HepG2 (cell line): ENCODE results near the gene C14orf93. TPM values are rescaled to one million over a fixed set of nuclear protein-coding genes. Genes with fewer than 3 reads are reported as not detected.
A peak's percentile ranks its signal among the peaks of the same experiment; 100 is the strongest.

Experiments
- CBX5 ChIP-seq: sonication (generic); formaldehyde crosslinking; IDR thresholded peaks from 2 replicates; pipeline ENCODE4 v1.4.0; 2020; ENCODE audit warnings: missing genetic modification reagents, borderline replicate concordance
- EP300 ChIP-seq, 3 experiments: sonication (generic) in 1 of 3; formaldehyde crosslinking in 1 of 3; IDR thresholded peaks; 2 replicates each; pipeline versions ENCODE4 v1.5.1 to v1.6.1; 2011 to 2020; ENCODE audit warnings: low read depth in 2 of 3, low read length in 2 of 3, borderline replicate concordance in 1 of 3, improper control_type of control experiment in 1 of 3, mild to moderate bottlenecking in 1 of 3, missing genetic modification reagents in 1 of 3, moderate library complexity in 1 of 3
- FOXA3 ChIP-seq: IDR thresholded peaks from 2 replicates; pipeline ENCODE4 v1.6.1; 2016; ENCODE audit warnings: missing genetic modification reagents, missing compliant biosample characterization
- MXD3 ChIP-seq: IDR thresholded peaks from 2 replicates; pipeline ENCODE4 v1.6.1; 2016; ENCODE audit warnings: mild to moderate bottlenecking, missing biosample characterization, missing genetic modification reagents
- RFX5 ChIP-seq: IDR thresholded peaks from 2 replicates; pipeline ENCODE4 v1.6.1; 2011; ENCODE audit warnings: low read depth, low read length, improper control_type of control experiment
- TCF7 ChIP-seq: sonication (generic); IDR thresholded peaks from 2 replicates; pipeline ENCODE4 v1.6.1; 2016; ENCODE audit warnings: antibody characterized with exemption, low read depth
- TOPORS ChIP-seq: sonication (generic); formaldehyde crosslinking; IDR thresholded peaks from 2 replicates; pipeline ENCODE4 v1.8.0; 2023; ENCODE audit warnings: mild to moderate bottlenecking, missing genetic modification reagents
- ZBTB46 ChIP-seq: sonication (generic); formaldehyde crosslinking; IDR thresholded peaks from 2 replicates; pipeline ENCODE4 v1.4.0; 2020; ENCODE audit warnings: mild to moderate bottlenecking, missing genetic modification reagents, borderline replicate concordance
- ZNF432 ChIP-seq: sonication (generic); formaldehyde crosslinking; IDR thresholded peaks from 2 replicates; pipeline ENCODE4 v1.5.0; 2020; ENCODE audit warnings: missing genetic modification reagents, mild to moderate bottlenecking, borderline replicate concordance
- ZNF512B ChIP-seq: sonication (generic); formaldehyde crosslinking; IDR thresholded peaks from 2 replicates; pipeline ENCODE4 v1.5.1; 2020; ENCODE audit warnings: missing genetic modification reagents, mild to moderate bottlenecking, borderline replicate concordance
- polyA plus RNA-seq, 8 experiments: library from polyadenylated mRNA; depleted of rRNA in 3 of 8; stranded (reverse) in 7 of 8; unstranded in 1 of 8; fragments of >200 nt; fragmentation: Illumina TruSeq in 4 of 8; extraction: Trizol in 4 of 8; gene quantifications; 2 replicates each; pipeline versions ENCODE4 v1.2.1 to v1.2.3, GENCODE V29; 2011 to 2016; ENCODE audit warnings: low read depth in 4 of 8, missing spikeins in 1 of 8, mixed read lengths in 1 of 8; ENCODE audit not compliant: insufficient read depth in 1 of 8
- total RNA-seq, 5 experiments: library from RNA; depleted of rRNA; stranded (reverse); fragments of >200 nt; fragmentation: Illumina TruSeq; extraction: Trizol; gene quantifications; 2 replicates each; pipeline ENCODE4 v1.2.3, GENCODE V29; 2016; ENCODE audit warnings: low read depth in 1 of 5
- TF ChIP-seq, protein P1 (sequence below): sonication (generic); formaldehyde crosslinking; conservative IDR thresholded peaks from 2 replicates; pipeline ENCODE4 v1.8.0; 2022; ENCODE audit warnings: mild to moderate bottlenecking, moderate library complexity, missing genetic modification reagents
- TF ChIP-seq, protein P2 (sequence below): sonication (generic); formaldehyde crosslinking; IDR thresholded peaks from 2 replicates; pipeline ENCODE4 v1.4.0; 2020; ENCODE audit warnings: missing genetic modification reagents
- TF ChIP-seq, protein P3 (sequence below): sonication (generic); formaldehyde crosslinking; IDR thresholded peaks from 2 replicates; pipeline ENCODE4 v1.4.0; 2020; ENCODE audit warnings: mild to moderate bottlenecking, missing genetic modification reagents
- TF ChIP-seq, protein P4 (sequence below): sonication (generic); formaldehyde crosslinking; conservative IDR thresholded peaks from 2 replicates; pipeline ENCODE4 v1.5.0; 2020; ENCODE audit warnings: missing genetic modification reagents

Gene C14orf93
- total and polyA plus RNA-seq, 2 of the 13 experiments (the other 11 are each of a cell fraction or from before 2014, with no cell fraction given): 11.4 to 22.5 TPM

GRCh38 chr14:22976620-22977433 lies 33.1 kb downstream of the C14orf93 start (continued):
- TF ChIP-seq, protein P1, sequence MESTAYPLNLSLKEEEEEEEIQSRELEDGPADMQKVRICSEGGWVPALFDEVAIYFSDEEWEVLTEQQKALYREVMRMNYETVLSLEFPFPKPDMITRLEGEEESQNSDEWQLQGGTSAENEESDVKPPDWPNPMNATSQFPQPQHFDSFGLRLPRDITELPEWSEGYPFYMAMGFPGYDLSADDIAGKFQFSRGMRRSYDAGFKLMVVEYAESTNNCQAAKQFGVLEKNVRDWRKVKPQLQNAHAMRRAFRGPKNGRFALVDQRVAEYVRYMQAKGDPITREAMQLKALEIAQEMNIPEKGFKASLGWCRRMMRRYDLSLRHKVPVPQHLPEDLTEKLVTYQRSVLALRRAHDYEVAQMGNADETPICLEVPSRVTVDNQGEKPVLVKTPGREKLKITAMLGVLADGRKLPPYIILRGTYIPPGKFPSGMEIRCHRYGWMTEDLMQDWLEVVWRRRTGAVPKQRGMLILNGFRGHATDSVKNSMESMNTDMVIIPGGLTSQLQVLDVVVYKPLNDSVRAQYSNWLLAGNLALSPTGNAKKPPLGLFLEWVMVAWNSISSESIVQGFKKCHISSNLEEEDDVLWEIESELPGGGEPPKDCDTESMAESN: peak; percentile 92
- TF ChIP-seq, protein P2, sequence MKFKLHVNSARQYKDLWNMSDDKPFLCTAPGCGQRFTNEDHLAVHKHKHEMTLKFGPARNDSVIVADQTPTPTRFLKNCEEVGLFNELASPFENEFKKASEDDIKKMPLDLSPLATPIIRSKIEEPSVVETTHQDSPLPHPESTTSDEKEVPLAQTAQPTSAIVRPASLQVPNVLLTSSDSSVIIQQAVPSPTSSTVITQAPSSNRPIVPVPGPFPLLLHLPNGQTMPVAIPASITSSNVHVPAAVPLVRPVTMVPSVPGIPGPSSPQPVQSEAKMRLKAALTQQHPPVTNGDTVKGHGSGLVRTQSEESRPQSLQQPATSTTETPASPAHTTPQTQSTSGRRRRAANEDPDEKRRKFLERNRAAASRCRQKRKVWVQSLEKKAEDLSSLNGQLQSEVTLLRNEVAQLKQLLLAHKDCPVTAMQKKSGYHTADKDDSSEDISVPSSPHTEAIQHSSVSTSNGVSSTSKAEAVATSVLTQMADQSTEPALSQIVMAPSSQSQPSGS (CRISPR knock-in tag): peak; percentile 99
- TF ChIP-seq, protein P3, sequence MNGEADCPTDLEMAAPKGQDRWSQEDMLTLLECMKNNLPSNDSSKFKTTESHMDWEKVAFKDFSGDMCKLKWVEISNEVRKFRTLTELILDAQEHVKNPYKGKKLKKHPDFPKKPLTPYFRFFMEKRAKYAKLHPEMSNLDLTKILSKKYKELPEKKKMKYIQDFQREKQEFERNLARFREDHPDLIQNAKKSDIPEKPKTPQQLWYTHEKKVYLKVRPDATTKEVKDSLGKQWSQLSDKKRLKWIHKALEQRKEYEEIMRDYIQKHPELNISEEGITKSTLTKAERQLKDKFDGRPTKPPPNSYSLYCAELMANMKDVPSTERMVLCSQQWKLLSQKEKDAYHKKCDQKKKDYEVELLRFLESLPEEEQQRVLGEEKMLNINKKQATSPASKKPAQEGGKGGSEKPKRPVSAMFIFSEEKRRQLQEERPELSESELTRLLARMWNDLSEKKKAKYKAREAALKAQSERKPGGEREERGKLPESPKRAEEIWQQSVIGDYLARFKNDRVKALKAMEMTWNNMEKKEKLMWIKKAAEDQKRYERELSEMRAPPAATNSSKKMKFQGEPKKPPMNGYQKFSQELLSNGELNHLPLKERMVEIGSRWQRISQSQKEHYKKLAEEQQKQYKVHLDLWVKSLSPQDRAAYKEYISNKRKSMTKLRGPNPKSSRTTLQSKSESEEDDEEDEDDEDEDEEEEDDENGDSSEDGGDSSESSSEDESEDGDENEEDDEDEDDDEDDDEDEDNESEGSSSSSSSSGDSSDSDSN (CRISPR knock-in tag): peak; percentile 63; the same call in 1 of the 2 replicates
- TF ChIP-seq, protein P4, sequence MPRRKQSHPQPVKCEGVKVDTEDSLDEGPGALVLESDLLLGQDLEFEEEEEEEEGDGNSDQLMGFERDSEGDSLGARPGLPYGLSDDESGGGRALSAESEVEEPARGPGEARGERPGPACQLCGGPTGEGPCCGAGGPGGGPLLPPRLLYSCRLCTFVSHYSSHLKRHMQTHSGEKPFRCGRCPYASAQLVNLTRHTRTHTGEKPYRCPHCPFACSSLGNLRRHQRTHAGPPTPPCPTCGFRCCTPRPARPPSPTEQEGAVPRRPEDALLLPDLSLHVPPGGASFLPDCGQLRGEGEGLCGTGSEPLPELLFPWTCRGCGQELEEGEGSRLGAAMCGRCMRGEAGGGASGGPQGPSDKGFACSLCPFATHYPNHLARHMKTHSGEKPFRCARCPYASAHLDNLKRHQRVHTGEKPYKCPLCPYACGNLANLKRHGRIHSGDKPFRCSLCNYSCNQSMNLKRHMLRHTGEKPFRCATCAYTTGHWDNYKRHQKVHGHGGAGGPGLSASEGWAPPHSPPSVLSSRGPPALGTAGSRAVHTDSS (CRISPR knock-in tag): no peak
- TF ChIP-seq ZNF512B (CRISPR knock-in tag): no peak
- no peak; the same call in none of the 2 replicates for TF ChIP-seq MXD3 (CRISPR knock-in tag)
- no peak for TF ChIP-seq TCF7
- TF ChIP-seq ZBTB46 (CRISPR knock-in tag): 0 out of 2 replicates have a peak, but pooled peaks have one; percentile 65
- TF ChIP-seq FOXA3 (CRISPR knock-in tag): peak; percentile 99
- TF ChIP-seq EP300 (IDR thresholded peaks at IDR 0.05; ENCODE audit: low read depth in 2 of 2, low read length in 2 of 2): peak; percentile 99
- peak; percentile 93 for TF ChIP-seq EP300 (CRISPR knock-in tag; IDR thresholded peaks at IDR 0.05; ENCODE audit: borderline replicate concordance)
- TF ChIP-seq CBX5: peak; percentile 78; the same call in 1 of the 2 replicates
- TF ChIP-seq ZNF432: no peak
- no peak for TF ChIP-seq TOPORS (CRISPR knock-in tag)
- TF ChIP-seq RFX5: no peak; the same call in 1 of the 2 replicates
